Activated CD4-positive, alpha-beta T cell treated with anti-CD3 and anti-CD28 coated beads for 24 hours (primary cell): Measurements from ENCODE around the gene NAB2.
"Not testable (repeated sequence)": the region's sequence is repeated elsewhere in the genome, so short reads cannot be mapped to it uniquely, and the experiment has no call there.

ENCODE experiments used
- DNase-seq, 2 donors: peaks; one replicate each; pipeline ENCODE4 v3.0.0-alpha.2; 2020; ENCODE audit warnings: low read depth in 2 of 2

Gene NAB2, protein sequence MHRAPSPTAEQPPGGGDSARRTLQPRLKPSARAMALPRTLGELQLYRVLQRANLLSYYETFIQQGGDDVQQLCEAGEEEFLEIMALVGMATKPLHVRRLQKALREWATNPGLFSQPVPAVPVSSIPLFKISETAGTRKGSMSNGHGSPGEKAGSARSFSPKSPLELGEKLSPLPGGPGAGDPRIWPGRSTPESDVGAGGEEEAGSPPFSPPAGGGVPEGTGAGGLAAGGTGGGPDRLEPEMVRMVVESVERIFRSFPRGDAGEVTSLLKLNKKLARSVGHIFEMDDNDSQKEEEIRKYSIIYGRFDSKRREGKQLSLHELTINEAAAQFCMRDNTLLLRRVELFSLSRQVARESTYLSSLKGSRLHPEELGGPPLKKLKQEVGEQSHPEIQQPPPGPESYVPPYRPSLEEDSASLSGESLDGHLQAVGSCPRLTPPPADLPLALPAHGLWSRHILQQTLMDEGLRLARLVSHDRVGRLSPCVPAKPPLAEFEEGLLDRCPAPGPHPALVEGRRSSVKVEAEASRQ

DNA sequence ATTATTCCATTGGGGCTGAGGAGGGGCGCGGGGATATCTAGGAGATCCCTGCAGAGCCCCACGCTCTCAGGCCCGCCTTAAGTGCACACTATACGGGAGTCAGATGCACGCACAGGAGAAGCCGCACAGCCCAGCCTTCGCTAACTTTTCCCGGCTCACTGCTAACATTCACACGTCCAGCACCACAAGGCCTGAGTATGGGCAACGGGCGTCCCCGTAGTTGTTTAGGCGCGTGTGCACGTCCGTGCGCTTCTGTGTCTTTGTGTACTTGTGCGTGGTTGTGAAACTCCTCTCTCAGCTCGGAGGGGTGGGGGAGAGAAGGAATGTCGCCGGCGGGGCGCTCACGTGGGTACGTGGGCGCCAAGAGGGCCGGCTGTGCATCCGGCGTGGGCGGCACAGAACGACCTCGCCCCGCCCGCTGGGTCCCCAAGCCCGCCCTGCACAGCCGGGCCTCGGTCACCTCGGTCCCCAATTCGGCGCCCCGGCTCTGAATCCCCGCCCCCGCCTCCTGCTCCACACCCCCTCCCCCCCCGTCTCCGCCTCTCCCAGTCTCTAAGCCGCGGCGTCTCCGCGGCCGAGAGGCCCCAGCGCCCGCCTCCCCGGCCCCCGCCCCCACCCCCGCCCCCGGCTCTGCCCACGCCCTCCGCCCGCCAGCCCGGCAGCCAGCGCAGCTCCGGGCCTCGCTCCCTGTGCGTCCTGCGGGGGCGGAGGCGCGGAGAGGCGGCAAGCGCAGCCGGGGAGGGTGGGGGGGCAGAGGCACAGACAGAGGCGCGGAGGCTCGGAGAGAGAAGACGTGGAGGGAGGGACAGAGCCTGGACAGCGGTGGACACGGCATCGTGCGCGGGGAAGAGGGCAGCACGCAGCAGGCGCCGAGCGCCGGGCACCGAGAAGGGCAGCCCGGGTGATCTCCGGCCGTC lies at the start of gene NAB2:
TSS of gene NAB2 (plus strand) at position 761 of the 917 bp plus-strand sequence. CDS start 158 bp downstream, outside the sequence.
- DNase-seq, result peak; percentile 77 to 88

DNA sequence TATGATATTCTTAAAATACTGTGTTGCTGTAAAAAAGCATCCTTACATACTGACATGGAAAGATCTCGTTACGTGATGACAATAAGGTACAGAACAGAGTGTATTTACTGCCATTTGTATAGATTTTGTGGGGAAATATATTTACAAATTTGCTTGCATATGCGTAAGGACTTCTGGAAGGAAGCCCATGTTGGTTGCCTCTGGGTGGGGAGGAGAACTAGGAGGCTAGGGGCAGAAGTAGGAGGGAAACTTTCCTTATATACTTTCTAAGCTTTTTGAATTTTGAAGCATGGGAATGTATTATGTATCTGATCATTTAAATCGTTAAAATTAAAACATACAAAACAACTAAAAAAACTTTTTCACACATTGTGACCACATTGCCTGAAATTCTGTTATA lies 48.7 kb upstream of the NAB2 start:
- DNase-seq, result no peak

DNA sequence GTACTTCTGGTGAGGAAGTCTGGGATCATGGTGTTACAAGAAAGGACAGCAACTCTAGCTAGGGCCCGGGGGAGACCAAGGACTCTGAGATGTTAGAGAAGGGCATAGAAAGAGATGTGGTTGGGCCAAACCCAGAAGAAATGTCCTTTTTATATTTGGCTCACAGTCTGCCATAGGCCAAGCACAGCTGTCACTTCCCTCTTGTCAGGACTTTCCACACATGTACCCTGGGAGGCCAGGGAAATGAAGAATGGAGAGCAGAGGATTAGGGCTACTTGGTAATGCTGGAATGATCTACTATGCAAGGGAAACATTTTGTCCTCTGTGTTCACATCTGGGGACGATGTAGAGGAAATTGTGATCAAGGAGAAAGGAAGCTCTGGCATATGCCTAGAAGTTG lies 48.2 kb upstream of the NAB2 start:
- no peak for DNase-seq

DNA sequence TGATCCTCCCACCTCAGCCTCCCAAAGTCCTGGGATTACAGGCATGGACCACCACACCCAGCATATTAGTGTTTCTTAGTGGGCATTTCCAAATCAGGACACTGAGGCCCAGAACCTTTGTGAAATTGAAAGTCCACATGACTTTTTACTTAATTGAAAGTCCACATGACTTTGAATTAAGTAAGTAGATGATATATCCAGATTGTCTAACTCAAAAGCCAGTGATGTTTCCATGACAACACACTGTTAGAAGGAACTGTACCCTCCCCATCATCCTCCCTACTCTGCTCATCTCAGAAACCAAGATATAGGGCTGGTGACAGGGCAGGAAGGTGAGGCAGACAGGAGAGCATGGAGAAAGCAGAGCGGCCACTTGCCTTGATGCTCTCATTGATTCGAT lies 46.2 kb upstream of the NAB2 start:
- no peak for DNase-seq

DNA sequence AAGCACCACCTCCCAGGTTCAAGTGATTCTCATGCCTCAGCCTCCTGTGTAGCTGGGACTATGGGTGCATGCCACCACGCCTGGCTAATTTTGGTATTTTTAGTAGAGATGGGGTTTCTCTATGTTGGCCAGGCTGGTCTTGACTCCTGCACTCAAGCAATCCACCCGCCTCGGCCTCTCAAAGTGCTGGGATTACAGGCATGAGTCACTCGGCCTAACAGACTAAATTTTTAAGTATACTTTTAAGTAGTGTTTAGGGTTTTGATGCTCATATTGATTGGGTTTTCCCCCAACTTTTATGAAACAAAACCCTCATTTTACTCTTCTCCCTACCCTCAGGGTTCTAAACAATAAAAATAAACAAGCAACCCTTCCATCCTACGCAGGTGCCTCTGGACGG lies 44.4 kb upstream of the NAB2 start:
- DNase-seq, result no peak

DNA sequence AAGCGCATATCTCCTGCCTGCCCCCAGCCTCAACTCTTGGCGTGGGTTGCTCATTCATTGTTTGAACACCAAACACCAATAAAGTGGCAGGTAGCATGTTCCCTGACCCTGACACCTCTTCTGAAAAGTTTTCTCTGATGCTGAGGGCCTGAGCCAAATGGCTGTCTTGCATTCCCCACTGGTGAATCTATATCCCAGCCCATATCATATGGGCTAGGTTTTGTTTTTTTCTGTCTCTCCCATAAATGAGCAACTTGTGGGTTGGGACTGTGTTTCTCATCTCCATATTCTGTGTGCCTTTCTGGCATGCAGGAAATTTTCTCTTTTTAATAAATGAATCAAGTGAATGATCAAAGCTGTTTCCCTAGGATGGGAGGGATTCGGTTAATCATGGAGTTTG lies 44.0 kb upstream of the NAB2 start:
- no peak for DNase-seq

DNA sequence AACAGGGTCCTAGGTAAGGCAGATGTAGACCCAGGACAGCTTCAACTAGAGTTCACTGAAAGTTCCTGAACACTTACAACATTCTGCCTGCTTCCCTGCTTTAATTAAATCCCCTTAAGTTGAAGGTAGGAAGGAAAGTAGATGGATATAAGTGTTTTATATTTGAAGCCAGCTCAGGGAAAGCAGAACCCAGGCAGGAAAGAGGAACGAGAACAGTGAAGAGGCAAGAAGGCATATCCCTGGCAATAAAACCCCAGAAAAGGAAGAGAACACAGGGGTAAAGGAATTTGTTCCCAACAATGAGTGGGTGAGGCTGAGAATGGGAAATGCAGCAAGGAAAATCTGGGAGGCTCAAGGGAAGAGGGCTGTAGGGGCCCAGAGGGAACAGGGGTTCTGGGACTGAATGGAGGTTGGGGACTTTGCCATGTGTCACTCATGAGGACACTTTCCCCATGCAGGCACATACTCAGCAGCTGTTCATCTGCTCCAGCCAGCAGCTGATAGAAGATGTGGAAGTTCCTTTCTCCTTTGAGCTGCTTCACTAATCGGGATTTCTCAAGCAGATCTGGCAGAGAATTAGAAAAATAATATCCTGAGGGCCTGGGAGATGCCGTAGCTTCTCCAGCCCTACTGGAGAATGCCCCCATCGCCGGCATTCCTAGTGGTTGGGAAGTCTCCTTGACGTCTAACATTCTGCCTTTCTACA lies 42.7 kb upstream of the NAB2 start:
- no peak for DNase-seq

DNA sequence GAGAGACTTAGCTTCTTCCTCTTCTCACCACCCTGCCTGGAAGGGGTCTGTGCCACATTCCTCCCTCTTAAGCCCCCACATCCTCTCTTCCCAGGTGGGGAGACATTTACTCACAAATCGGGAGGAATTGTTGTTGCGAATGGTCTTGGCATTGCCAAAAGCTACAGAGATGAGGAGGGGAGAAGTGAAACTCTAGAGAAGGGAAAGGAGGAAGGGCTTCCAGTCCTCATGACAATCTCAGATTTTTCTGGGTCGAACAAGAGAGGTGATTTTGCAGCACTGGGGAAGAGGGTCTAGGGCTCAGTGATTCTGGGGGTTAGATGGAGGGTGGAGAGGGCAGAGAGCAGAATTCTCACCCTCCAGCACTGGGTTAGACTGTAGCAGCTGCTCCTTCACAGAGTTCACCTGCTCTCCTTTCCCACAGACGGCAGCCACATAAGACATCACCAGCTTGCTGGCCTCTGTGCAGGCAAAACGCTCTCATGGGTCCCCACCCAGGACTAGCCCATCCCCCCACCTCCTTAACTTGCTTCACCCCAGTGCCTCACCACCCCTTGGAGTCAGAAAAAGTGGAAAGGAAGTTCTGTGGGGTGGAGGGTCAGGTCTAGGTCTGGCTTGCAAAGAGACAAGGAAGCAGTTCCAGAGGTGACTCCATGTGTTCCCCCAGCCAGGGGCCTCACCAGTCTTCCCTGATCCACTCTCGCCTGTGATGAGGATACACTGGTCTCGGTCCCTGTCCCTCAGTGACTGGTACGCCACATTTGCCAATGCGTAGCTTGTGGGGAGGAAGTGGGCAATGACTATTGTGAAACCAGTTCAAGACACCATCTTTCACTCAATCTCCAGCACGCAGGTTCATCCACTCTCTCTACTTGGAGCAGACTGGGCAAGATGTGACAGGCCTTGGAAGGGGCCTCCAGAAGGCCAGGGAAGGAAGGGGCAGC lies 41.7 kb upstream of the NAB2 start:
- no peak for DNase-seq

DNA sequence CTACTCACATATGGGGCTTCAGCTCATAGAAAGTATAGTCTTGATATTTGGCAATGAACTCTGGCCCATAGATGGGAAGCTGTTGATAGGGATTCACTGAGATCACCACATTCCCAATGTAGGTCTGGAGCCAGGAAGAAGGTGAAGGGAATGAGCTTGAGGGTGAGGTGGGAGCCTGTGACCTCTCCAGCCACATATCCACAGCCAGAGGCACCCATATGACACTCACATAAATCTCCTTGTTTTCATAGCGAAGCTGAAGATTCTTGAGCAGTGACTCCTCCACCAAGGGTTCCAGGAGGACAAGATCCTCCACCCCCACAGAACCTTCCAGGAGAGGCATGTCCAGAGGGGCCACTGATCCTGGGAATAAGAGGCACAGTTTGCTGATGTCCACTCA lies 40.9 kb upstream of the NAB2 start:
- no peak for DNase-seq

DNA sequence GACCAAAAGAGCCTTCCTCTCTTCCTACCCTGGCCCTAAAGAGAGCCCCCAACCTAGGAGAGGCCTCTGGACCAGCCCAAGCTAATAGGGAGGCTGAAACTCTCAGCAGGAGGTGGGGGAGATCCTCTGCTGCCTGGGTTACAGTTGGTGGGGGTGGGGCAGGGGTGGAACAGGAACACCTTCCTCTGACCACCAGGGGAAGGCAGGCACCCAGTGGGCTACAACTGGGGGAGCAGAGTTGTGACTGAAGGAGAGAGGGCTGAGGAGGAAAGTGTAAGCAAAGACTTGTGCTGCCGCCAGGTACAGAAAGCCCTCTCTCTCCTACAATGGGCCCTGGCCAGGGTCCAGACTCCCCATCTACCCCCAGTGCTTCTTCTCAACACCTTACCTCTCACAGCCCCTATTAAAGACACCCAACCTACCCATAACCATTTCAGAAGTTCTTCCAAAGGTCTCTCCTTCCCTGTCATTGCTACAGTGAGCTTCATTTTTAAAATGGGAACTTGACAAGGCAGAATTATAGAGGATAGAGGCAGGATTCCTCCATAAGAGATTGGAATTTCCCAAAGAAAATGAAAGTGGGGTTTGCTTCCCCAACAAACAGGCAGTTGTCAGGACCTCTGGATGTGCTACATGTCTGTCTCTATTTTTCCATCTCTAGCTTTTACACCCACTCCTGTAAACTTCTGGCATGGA lies 40.3 kb upstream of the NAB2 start:
- DNase-seq, result no peak

DNA sequence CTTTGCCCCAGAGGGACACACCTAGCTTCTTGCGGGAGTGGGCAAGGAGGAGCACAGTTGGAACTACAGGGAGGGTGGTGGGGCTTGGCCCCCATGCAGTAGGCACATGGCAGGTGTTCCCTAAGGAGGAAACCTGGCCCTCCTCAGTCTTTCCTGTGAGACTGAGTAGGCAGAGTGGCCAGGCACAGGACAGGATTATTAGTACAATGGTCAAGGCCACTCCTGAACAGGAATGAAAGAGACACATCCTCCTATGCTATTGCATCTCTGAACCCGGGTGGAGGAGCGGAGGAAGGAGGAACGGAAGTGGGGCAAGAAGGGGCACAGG lies 39.8 kb upstream of the NAB2 start:
- no peak for DNase-seq

DNA sequence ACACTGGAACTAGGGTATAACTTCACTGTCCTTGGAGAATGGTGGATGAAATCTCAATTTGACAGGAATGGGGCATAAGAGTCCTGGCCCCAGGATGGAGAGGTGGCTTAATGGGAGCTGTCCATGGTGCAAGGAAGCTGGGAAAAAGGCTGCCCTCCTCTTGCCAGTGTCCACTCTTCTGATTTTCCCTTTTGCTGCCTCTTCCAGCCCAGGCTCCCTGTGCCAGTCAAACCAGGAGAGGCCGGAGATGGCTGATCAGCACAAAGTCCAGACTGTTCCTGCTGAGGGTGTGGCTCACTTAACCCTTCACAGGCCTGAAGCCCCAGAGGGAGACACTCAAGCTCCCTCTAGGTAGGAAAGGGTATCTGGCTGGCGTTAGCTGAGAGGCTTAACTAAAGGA lies 39.0 kb upstream of the NAB2 start, which contains the start of gene MYO1A:
TSS of gene MYO1A (minus strand) at position 240 of the 400 bp plus-strand sequence. CDS start 1,806 bp downstream, outside the sequence.
- no peak for DNase-seq

DNA sequence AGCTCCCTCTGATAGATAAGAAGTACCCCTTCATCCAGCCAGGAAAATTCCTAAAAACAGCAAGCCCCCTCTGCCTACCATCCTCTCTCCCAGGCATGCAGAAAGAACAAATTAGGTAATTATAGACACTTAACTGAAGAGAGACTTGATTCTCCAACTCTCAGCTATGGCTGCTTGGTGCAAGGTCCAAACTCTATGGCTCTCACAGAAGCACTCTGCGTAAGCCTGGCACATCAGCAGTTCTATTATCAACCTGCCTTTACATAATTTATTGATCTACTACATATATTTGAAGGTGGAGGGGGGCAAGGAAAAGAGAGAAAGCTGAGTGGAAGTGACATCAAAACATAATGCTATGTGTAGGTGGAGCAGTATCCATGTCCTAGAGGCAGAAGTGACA lies 37.9 kb upstream of the NAB2 start:
- no peak for DNase-seq

DNA sequence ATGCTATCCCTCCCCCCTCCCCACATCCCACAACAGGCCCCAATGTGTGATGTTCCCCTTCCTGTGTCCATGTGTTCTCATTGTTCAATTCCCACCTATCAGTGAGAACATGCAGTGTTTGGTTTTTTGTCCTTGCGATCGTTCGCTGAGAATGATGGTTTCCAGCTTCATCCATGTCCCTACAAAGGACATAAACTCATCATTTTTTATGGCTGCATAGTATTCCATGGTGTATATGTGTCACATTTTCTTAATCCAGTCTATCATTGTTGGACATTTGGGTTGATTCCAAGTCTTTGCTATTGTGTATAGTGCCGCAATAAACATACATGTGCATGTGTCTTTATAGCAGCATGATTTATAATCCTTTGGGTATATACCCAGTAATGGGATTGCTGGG lies 35.8 kb upstream of the NAB2 start:
- not testable (repeated sequence) for DNase-seq

DNA sequence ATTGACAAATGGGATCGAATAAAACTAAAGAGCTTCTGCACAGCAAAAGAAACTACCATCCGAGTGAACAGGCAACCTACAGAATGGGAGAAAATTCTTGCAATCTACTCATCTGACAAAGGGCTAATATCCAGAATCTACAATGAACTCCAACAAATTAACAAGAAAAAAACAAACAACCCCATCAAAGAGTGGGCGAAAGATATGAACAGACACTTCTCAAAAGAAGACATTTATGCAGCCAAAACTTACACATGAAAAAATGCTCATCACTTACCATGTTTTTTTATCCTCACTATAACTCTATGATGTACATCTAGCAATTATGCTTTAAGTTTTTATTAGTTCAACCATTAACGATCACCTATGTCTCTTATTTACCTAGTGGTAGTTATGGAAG lies 35.0 kb upstream of the NAB2 start:
- DNase-seq, result not testable (repeated sequence)

DNA sequence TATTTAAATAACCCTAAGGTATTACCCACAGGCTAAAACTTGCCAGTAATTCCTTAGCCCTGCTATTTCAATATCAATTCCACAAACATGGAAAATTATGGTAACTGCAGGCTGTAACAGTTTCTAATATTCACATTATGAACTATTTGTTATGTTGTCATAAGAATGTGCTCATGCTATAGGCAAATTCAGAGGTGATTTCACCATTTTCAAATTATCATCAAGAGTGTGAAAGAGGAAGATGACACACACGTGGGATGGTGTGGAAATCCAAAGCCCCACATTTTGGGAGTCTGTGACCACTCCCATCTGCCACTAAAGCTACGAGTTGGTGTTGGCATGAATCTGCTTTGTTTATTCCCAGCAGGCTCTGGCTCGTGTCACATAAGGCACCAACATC lies 33.1 kb upstream of the NAB2 start:
- DNase-seq, result no peak

DNA sequence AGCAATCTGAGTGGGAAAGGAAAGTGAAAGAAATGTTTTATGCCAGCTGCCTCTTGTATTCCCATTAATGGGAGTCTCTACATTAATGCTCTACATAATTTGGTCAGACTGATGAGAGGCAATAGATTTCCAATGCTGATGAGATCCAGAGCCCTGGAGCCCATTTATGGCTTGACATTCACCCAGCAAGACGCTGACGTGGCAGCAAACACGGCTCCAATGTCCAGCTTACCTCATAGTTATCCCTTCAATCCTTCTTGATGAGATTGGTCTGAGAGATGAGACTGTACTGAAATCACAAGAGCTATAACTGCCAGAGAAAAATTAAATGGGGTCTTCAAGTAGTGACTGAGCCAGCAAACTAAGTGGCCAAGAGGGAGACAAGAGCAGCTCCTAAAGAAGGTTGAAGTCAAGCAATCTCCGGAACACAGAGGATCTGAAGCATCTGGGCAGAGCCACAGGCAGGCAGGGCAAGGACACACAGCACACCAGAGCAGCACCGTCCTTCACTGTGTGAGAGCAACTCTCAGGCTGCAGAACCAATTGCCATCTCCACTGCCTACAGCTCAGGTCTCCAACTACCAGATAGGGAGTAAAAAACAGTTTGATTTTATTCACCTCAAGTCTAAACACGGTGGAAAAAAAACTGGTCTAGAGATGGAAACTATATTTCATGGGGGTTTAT lies 31.7 kb upstream of the NAB2 start:
- no peak for DNase-seq

DNA sequence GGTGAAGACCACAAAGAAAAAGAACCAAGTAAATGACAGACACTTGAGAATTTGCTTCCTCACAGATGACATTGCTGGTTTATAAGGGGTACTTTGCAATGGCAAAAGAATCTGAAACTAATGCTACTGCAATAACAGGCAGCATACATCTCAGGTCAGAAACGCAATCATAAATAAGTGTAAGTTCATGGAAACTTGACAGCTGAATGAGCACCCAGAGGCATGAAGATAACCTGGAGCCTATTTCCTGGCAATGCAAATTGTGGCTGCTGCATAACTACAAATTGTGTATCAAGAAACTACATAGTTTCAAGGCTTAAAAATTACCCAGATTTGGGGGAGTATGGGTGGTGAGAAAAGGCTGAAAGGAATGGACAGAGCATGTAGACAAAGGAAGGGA lies 30.5 kb upstream of the NAB2 start:
- no peak for DNase-seq

DNA sequence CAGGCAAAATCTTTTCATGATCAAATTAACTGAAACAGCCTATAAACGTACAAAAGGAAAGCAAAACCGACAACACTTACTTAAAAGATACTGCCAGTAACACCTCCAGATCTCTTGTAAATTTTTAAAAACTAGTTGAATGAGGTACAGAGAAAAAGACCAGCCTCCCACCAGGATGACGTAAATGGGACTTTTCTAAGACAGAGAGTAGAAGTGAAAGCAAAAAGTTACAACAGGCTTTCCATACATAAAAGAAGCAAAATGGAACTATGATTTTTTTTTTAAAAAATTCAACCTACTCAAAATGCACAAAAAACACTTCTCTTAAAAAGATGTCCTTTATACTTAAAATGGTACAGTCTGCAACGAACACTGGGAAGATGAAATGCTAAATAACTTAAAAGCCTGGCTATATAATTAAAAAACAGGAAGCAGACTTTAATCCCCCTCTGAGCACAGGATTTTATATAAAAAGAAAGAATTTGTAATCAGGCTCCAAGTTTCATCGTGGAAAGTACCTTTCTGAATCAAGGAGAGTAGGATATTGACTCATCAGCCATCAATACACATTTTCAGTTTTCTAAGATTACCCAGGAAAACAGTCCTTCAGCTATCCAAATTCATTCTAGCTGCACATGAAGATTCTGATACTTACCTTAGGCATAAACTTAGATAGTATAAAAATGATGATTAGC lies 24.8 kb upstream of the NAB2 start:
- peak in 1 of 2 donors; percentile 35 for DNase-seq
